Right atrium auricular region (tissue), 2 donors: ENCODE measurements around the gene WFDC6. TPM values are rescaled to one million over a fixed set of nuclear protein-coding genes. Genes with fewer than 3 reads are reported as not detected.

Source experiments
- DNase-seq: peaks from one replicate; pipeline ENCODE4 v3.0.0-alpha.2; 2019; ENCODE audit warnings: low spot score
- H3K27ac ChIP-seq, 2 donors: fragments of 200-600 bp; sonication (generic); 1 replicate in 1 of 2; 2 replicates in 1 of 2; pipeline ENCODE4 v1.5.1; 2016 to 2019
- H3K27me3 ChIP-seq, 2 donors: fragments of 200-600 bp; sonication (generic); one replicate each; pipeline versions ENCODE4 v1.5.1 to v1.6.0; 2017 to 2019
- H3K36me3 ChIP-seq: fragments of 200-600 bp; sonication (generic); one replicate; pipeline ENCODE4 v1.5.1; 2016
- H3K4me1 ChIP-seq, 2 donors: fragments of 200-600 bp; sonication (generic); one replicate each; pipeline versions ENCODE4 v1.5.1 to v1.6.0; 2017 to 2019
- H3K4me3 ChIP-seq, 2 donors: fragments of 200-600 bp; sonication (generic); 1 replicate in 1 of 2; 2 replicates in 1 of 2; pipeline ENCODE4 v1.5.1; 2017 to 2019; ENCODE audit warnings: mild to moderate bottlenecking in 1 of 2, moderate library complexity in 1 of 2
- H3K9me3 ChIP-seq, 2 donors: fragments of 200-600 bp; sonication (generic); one replicate each; pipeline ENCODE4 v1.5.1; 2019
- CTCF ChIP-seq, 2 donors: fragments of 200-600 bp; sonication (generic); IDR thresholded peaks; one replicate each; pipeline ENCODE4 v1.5.1; 2019; ENCODE audit warnings: antibody characterized with exemption in 2 of 2
- total RNA-seq, 2 donors: library from RNA; depleted of rRNA; stranded (reverse); fragments of >200 nt; gene quantifications; one replicate each; pipeline ENCODE4 v1.1.0, GENCODE V29; 2016

WFDC6 gene
- total RNA-seq, 2 donors from 2014 or later, result not detected

- no peaks in the 10 kb centered on the region for H3K9me3 ChIP-seq
- no peak for DNase-seq
- no peaks in the 10 kb centered on the region for H3K4me1 ChIP-seq
- no peak overlapping the region for H3K27ac ChIP-seq
- TF ChIP-seq CTCF (IDR thresholded peaks at IDR 0.05), result no peak
- H3K27me3 ChIP-seq, result no peaks in the 10 kb centered on the region
- H3K36me3 ChIP-seq, result no peaks in the 10 kb centered on the region
- no peak overlapping the region for H3K4me3 ChIP-seq
These were observed 6.1 kb upstream of the WFDC6 start for GRCh38 chr20:45545351-45545750.

- H3K27me3 ChIP-seq, result no peaks in the 10 kb centered on the region
- no peak for DNase-seq
These were observed 978 bp downstream of the WFDC6 start for GRCh38 chr20:45538209-45538799.

GRCh38 chr20:45527294-45527693, 12.0 kb downstream of the WFDC6 start:
- no peaks in the 10 kb centered on the region for H3K4me1 ChIP-seq
- no peak overlapping the region for H3K4me3 ChIP-seq
- DNase-seq, result no peak
- H3K9me3 ChIP-seq, result no peaks in the 10 kb centered on the region
- TF ChIP-seq CTCF (IDR thresholded peaks at IDR 0.05), result no peak
- no peaks in the 10 kb centered on the region for H3K36me3 ChIP-seq
- H3K27me3 ChIP-seq, result no peaks in the 10 kb centered on the region
- no peak overlapping the region for H3K27ac ChIP-seq

More at GRCh38 chr20:45538209-45538799, 978 bp downstream of the WFDC6 start:
- Histone ChIP-seq H3K36me3 (no peaks in the 10 kb centered on the region), H3K4me3 (no peak overlapping the region), H3K9me3 (no peaks in the 10 kb centered on the region), H3K4me1 (no peaks in the 10 kb centered on the region), H3K27ac (no peak overlapping the region)
- no peak for TF ChIP-seq CTCF (IDR thresholded peaks at IDR 0.05)

- Histone ChIP-seq H3K9me3 (no peaks in the 10 kb centered on the region), H3K27me3 (no peaks in the 10 kb centered on the region), H3K4me1 (no peaks in the 10 kb centered on the region), H3K4me3 (no peak overlapping the region), H3K27ac (no peak overlapping the region), H3K36me3 (no peaks in the 10 kb centered on the region)
- no peak for DNase-seq
- TF ChIP-seq CTCF (IDR thresholded peaks at IDR 0.05), result no peak
These were observed 15.5 kb downstream of the WFDC6 start for GRCh38 chr20:45523821-45524220.

- Histone ChIP-seq H3K9me3 (no peaks in the 10 kb centered on the region), H3K27me3 (no peaks in the 10 kb centered on the region), H3K4me1 (no peaks in the 10 kb centered on the region), H3K36me3 (no peaks in the 10 kb centered on the region), H3K4me3 (no peak overlapping the region), H3K27ac (no peak overlapping the region)
- no peak for TF ChIP-seq CTCF (IDR thresholded peaks at IDR 0.05)
- no peak for DNase-seq
These were observed 21.0 kb downstream of the WFDC6 start for GRCh38 chr20:45518282-45518681.
